Measurements from ENCODE around the gene UBE2E3.
A peak's percentile ranks its signal among the peaks of the same experiment; 100 is the strongest.
"Not testable (repeated sequence)": the region's sequence is repeated elsewhere in the genome, so short reads cannot be mapped to it uniquely, and the experiment has no call there.

Gene UBE2E3

GRCh38 chr2:181036848-181037603 lies 56.6 kb downstream of the UBE2E3 start:
- peak; percentile 39 for DNase-seq

GRCh38 chr2:181037922-181038321 lies 57.5 kb downstream of the UBE2E3 start:
- DNase-seq, result peak; percentile 13

- DNase-seq, result no peak
Measured at GRCh38 chr2:181038796-181039195, 58.4 kb downstream of the UBE2E3 start.

- not testable (repeated sequence) for DNase-seq
Measured at GRCh38 chr2:181040839-181041238, 60.4 kb downstream of the UBE2E3 start.

- peak; percentile 28 for DNase-seq
Measured at GRCh38 chr2:181041661-181042060, 61.3 kb downstream of the UBE2E3 start.

GRCh38 chr2:181042706-181043105 lies 62.3 kb downstream of the UBE2E3 start:
- no peak for DNase-seq

DNA sequence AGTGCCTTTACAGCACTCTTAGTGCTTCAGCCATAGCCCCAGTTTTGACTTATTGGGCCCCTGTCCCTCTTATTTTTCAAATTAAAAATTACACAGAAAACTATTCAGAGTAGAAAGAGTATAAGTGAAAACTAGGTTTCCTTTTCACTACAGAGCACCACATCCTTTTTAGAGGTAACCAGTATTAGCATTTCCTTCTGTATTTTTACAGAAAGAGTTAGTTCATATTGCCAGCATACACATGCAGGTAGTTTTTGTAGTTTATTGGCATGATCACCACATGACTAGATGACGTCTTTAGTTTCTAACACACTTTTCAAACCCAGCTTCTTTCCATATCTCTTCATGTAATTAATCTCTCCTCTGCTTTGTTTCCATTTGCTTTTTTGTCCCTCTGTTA lies 66.4 kb downstream of the UBE2E3 start:
- DNase-seq, result no peak

- no peak for DNase-seq
Measured at GRCh38 chr2:181047829-181048228, 67.4 kb downstream of the UBE2E3 start.

GRCh38 chr2:181051861-181052522 lies 71.6 kb downstream of the UBE2E3 start:
- DNase-seq, result no peak

GRCh38 chr2:181052523-181052891 lies 72.1 kb downstream of the UBE2E3 start:
- DNase-seq, result peak; percentile 10

GRCh38 chr2:181054256-181054655 lies 73.9 kb downstream of the UBE2E3 start:
- no peak for DNase-seq

DNA sequence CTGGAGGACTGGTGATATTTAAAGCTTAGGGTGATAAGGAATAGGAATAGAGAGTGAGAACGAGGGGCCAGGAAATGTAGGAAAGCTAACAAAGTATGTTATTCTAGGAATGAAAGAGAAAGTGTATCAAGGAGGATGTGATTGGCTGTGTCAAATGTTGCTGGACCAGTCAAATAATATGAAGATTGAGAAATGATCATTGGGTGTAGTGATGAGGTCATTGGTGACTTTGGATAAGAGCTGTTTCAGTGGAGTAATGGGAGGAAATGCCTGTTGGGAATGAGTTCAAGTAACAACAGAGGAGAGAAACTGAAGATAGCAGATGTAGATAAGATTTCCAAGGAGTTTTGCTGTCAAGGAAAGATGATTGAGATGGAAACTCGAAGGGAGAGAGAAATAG lies 74.4 kb downstream of the UBE2E3 start:
- DNase-seq, result no peak

DNA sequence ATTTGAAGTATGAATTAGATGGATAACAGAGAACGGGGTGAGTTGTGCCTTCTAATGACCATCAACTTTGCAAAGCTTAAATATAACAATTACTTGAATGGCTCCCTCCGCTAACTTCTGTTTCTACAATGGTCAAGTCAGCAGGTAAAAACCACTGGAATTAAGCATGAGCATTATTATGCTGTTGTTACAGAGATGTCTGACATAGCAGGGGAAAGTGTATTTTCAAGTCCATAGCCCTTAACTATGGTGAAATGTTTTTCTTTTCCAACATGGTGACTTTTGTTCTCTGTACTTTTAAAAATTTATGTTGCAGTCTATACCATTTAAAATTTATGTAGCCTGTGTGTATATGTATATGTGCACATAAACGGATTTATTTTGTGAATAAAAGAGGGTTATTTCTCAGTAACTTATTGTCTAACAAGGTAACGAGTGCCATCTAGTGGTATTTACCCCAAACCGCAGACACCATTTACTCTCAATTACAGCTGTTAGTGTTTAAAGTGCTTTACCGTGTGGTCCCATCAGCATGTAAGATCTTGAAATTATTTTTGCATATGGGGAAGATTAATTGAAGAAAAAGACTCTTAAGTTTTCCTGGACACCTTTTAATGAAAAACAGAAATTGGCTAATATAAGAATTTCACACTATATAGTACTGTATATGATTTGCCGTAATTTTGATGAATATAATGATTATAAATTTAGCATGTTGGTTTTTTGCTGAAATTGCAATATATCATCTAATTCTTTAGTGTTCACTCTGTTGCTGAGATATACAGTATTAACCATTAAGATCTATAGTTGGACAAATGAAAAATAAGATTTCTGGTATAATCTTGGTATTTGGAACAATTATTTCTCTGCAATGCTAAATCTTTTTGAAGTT lies 78.2 kb downstream of the UBE2E3 start:
- peak; percentile 54 for DNase-seq

DNA sequence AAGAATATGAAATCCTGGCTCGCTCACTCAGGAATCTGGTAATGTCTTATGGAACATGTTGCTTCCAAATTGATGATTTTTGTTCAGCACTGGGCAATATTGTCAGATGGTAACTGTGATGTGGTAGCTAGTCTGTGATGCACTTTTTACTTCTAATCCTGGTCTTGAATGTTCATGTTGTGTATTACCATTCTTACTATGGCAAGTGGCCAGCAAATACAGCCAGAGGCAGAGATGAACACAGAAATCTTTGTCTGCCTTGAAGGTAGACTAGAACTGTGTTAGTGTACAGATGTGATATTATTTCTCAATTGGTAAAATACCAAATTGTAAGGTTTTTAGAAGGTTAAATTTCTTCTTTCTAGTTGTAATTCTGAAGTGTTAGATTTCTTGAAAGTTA lies 83.3 kb downstream of the UBE2E3 start:
- DNase-seq, result no peak

DNA sequence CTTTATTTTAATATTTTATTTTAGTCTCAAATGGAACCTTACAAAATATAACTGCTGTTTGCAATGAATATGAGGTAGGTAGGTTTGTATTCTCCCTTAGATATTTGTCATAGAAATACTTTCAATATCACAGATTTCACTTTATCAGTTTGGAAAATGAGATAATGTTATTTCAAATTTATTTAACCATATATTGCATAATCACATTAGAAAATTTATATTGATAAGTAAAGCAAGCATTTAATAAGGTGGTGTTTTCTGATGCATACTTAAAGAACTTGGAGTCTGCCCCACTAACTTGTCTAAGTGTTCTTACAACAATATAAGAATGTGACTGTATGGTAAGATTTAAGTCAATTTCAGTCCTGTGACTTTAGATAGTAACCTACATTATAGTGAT lies 85.1 kb downstream of the UBE2E3 start:
- DNase-seq, result no peak

DNA sequence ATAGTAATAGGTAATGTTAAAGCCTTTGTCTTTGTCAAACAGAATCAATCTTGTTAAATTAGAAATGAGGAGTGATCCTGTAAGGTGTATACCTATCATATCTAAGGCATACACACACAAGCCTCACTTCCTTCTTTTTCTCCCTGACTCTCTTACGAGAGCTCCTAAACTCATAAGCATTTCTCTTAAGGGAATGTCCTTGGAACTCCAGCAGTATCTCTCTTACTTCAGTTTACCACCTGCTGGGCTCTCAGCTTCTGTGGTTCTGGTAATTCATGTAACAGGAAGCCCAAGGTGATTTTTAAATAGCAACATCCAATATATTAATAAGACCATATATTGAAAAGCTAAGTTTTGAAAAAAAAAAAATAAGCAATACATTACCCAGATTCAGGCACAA lies 85.9 kb downstream of the UBE2E3 start:
- DNase-seq, result no peak

- DNase-seq, result no peak
Measured at GRCh38 chr2:181070119-181070835, 89.9 kb downstream of the UBE2E3 start.

GRCh38 chr2:181070836-181071200 lies 90.4 kb downstream of the UBE2E3 start:
- no peak for DNase-seq

GRCh38 chr2:181072486-181073235 lies 92.3 kb downstream of the UBE2E3 start:
- no peak for DNase-seq

- no peak for DNase-seq
Measured at GRCh38 chr2:181073896-181074295, 93.5 kb downstream of the UBE2E3 start.

DNA sequence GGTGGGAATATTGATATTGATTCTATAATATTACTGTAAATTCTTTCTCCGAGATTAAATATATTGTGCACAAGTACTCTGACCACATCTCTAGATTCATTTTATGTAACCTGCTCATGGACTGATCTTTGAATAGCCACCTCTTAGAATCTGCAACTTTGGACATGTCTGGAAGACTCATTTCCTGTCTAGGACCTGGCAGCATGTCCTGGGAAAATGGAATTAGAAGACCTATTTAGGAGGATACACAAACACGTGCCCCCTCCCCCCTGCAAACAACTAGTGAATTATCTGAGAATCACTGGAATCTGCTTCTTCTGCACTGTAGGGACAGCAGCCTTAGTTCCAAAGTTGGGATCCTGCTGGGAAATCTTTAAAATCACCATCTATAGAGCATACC lies 94.1 kb downstream of the UBE2E3 start:
- no peak for DNase-seq

DNA sequence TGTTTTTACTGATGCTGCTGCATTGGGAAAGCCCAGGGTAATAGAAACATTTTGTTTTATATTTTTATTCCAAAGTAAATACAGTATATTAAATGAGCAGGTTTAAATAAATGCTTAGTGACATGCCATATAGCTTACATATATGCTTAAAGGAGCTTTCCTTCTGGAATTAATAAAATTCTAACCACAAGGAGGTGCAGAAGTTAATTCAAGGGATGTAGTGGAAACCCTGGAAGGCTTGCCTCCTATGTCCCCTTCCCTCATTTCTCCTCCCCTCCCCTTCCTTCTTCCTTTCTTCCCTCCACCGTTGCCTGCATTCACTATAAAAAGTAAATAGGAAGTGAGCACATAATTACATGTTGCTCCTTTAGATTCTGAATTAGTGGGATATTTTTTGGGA lies 96.3 kb downstream of the UBE2E3 start:
- DNase-seq, result no peak
